ENCODE results near the gene ANOS1.

The ANOS1 gene

DNA sequence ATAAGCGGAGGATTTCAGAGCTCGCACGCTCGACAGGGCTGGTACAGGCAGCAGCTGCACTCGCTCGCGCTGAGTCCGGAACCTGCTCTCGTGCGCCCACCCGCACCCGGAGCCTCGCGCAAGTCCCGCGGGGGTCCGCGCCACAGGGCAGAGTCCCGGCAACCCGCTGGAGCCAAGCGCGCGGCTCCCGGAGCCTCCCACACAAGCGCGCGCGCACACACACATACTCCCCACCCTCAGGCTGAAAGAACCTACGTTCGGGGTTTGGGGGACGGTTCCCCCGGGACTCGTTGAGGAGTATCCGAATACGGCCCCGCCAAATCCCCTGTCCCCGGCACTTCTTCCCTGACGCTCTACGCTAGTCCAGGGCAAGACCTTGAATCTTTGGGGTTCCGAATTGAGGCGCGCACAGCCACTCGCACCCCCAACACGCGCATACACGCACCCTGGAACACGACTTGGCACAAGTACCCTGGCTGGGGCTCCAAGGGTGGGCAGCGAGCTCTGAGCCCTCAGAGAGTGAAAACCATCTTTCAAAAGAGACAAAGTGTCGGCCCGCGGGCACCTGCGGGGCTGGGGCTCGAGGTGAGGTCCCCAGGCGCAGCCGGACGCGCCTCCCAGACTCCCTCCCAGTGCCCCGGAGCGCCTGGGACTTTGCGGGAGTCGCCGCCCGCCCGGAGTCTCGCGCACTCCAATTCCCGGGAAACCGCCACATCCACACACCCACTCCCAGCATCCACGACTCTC lies 952 bp downstream of the ANOS1 start:
- TF ChIP-seq, protein P1, sequence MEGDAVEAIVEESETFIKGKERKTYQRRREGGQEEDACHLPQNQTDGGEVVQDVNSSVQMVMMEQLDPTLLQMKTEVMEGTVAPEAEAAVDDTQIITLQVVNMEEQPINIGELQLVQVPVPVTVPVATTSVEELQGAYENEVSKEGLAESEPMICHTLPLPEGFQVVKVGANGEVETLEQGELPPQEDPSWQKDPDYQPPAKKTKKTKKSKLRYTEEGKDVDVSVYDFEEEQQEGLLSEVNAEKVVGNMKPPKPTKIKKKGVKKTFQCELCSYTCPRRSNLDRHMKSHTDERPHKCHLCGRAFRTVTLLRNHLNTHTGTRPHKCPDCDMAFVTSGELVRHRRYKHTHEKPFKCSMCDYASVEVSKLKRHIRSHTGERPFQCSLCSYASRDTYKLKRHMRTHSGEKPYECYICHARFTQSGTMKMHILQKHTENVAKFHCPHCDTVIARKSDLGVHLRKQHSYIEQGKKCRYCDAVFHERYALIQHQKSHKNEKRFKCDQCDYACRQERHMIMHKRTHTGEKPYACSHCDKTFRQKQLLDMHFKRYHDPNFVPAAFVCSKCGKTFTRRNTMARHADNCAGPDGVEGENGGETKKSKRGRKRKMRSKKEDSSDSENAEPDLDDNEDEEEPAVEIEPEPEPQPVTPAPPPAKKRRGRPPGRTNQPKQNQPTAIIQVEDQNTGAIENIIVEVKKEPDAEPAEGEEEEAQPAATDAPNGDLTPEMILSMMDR (IDR thresholded peaks at IDR 0.05; ENCODE audit: insufficient read depth, low read depth, low read length, missing control alignments) = no peak
- H3K4me3 ChIP-seq (ENCODE audit: low read length) = peak overlapping the region; percentile 41
- peak; percentile 9 for DNase-seq (ENCODE audit: low read depth)

DNA sequence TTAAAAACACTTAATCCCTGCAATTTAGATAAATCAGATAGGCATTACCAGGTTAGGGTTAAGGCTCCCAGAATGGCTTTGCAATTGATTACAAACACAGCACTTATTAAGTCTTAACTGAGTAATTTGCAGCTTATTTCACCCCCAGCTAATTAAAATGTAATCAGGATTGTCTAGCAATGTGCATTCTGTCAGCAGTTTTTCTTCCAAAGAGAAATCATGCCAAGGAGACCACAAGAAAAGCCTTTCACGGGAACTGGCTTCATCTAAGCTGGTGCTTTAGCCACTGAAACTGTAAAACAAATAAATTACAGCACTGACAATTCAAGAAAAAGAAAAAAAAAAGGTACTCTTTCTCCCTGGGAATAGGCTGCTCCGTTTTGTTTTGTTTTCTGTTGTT lies 2.1 kb downstream of the ANOS1 start:
- H3K4me3 ChIP-seq (ENCODE audit: low read length) = no peak overlapping the region
- DNase-seq (ENCODE audit: low read depth) = no peak
- TF ChIP-seq, protein P1 (IDR thresholded peaks at IDR 0.05; ENCODE audit: insufficient read depth, low read depth, low read length, missing control alignments) = no peak

DNA sequence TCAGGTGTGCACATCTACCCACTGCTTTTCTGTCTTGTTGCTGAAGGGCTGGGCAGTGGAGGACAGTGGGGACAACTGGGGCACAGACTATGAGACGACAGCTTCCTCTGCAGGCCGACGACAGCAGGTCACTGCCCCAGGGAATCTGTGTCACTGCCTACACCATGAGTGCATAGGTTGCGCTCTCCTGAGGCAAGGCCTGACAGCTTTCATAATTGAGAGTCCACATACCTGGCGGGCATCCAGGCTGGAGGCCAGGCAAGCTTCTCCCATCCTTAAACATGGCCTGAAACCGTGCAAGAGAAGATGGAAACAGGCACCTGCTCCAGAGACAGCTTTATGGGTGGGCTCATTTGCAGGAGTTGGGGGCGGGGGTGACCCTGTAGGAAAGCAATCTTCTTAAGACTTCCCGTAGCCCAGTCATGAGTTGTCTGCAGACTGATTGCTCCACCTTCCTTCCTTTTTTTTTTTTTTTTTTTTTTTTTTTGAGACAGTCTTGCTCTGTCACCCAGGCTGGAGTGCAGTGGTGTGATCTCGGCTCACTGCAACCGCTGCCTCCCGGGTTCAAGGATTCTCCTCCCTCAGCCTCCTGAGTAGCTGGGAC lies 2.9 kb downstream of the ANOS1 start:
- no peak overlapping the region for H3K4me3 ChIP-seq (ENCODE audit: low read length)
- TF ChIP-seq, protein P1 (IDR thresholded peaks at IDR 0.05; ENCODE audit: insufficient read depth, low read depth, low read length, missing control alignments) = no peak
- no peak for DNase-seq (ENCODE audit: low read depth)

DNA sequence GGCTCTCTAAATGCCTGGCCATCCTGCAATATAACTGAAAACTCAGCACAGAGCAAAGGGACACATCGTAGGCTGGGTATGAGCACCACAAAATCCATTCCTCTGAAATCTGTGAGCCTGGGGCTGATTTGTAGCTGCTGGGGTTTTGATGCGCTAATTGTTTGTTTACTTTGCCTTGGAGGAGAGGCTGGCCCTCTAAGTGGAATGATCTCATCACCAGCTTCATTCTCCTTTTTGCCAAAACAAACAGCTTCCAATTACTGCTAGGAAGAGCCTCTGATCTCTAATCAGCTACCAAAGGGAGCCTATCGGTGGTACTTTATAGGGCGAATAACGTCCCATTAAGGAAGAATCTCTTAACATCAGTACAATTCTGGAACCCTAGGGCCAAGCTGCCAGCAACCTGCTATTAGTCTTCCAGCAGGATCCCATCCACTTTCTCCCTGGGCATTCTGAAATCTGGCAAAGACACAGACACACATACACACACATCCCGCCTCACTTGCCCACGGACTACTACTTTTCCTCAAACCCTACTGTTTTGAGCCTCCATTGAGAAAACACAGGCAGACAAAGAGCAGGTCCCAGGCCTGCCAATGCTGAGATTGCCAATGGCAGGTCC lies 5.8 kb downstream of the ANOS1 start:
- DNase-seq (ENCODE audit: low read depth) = peak; percentile 64
- H3K4me3 ChIP-seq (ENCODE audit: low read length) = no peak overlapping the region
- TF ChIP-seq, protein P1 (IDR thresholded peaks at IDR 0.05; ENCODE audit: insufficient read depth, low read depth, low read length, missing control alignments) = no peak

DNA sequence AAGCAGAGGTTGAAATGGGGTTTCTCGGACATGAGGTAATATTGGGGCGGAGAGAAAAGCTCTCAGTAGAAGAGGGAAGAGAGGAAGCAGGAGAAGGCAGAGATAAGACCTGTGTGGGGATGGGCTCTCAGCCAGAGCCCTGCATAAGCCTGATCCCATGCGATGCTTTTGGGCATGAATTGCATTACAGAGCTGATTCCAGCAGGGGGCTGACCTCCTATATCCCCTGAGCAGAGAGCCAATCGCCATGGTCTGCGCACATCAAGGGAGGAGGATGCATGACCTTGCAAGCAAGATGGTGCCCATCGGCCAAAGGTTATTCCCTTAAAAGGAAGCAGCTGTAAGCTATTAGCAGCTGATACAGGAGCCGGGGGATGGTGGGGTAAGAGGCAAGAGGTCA lies 7.6 kb downstream of the ANOS1 start:
- no peak for DNase-seq (ENCODE audit: low read depth)
- H3K4me3 ChIP-seq (ENCODE audit: low read length) = no peak overlapping the region
- TF ChIP-seq, protein P1 (IDR thresholded peaks at IDR 0.05; ENCODE audit: insufficient read depth, low read depth, low read length, missing control alignments) = no peak

DNA sequence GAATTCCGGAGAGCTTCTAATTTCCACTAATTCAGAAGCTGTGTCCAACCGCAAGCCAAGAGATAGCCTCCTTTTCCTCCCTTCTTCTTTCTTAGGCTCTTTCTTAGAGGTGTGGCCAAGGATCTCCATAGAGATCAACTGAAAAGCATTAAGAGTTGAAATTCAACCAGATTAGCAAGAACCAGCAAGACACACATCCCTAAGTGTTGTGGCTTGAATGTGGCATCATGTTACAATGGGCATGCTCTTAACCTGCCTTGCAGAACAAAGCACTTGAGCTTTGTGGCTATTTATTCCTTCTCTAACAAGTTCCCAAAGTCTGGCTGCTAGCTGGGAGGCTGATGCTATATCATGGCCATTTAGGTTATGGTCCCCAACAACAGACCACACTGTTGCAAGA lies 10.4 kb downstream of the ANOS1 start:
- no peak for DNase-seq (ENCODE audit: low read depth)
- TF ChIP-seq, protein P1 (IDR thresholded peaks at IDR 0.05; ENCODE audit: insufficient read depth, low read depth, low read length, missing control alignments) = no peak
- H3K4me3 ChIP-seq (ENCODE audit: low read length) = no peak overlapping the region
